HG03432 (cell line): Measurements from ENCODE around the gene THEMIS.
"Not testable (repeated sequence)": the region's sequence is repeated elsewhere in the genome, so short reads cannot be mapped to it uniquely, and the experiment has no call there.

Source experiments
- ATAC-seq: cut with Tn5 transposase; IDR thresholded peaks from one replicate; pipeline ENCODE4 v1.9.1; 2021; ENCODE audit warnings: mild to moderate bottlenecking, moderate library complexity; ENCODE audit not compliant: unreplicated experiment

THEMIS gene

GRCh38 chr6:127737009-127737486 is 163.8 kb downstream of the THEMIS start:
- peak; percentile 92 for ATAC-seq

- ATAC-seq, result no peak
These were observed 167.9 kb downstream of the THEMIS start for GRCh38 chr6:127732927-127733326.

- ATAC-seq, result no peak
These were observed 173.5 kb downstream of the THEMIS start for GRCh38 chr6:127727260-127727953.

- no peak for ATAC-seq
These were observed 175.0 kb downstream of the THEMIS start for GRCh38 chr6:127725821-127726220.

GRCh38 chr6:127718694-127719093 is 182.2 kb downstream of the THEMIS start:
- no peak for ATAC-seq

- no peak for ATAC-seq
These were observed 183.5 kb downstream of the THEMIS start for GRCh38 chr6:127717384-127717783.

- no peak for ATAC-seq
These were observed 184.4 kb downstream of the THEMIS start for GRCh38 chr6:127716465-127716864.

GRCh38 chr6:127710668-127711067 is 190.2 kb downstream of the THEMIS start:
- no peak for ATAC-seq

- ATAC-seq, result no peak
These were observed 194.6 kb downstream of the THEMIS start for GRCh38 chr6:127706216-127706615.

- no peak for ATAC-seq
These were observed 205.8 kb downstream of the THEMIS start for GRCh38 chr6:127695108-127695507.

GRCh38 chr6:127691146-127691545 is 209.7 kb downstream of the THEMIS start:
- no peak for ATAC-seq

- ATAC-seq, result no peak
These were observed 210.3 kb downstream of the THEMIS start for GRCh38 chr6:127690588-127690987.

- no peak for ATAC-seq
These were observed 210.8 kb downstream of the THEMIS start for GRCh38 chr6:127690092-127690491.

- not testable (repeated sequence) for ATAC-seq
These were observed 213.4 kb downstream of the THEMIS start for GRCh38 chr6:127687490-127687889.

GRCh38 chr6:127686084-127686483 is 214.8 kb downstream of the THEMIS start:
- no peak for ATAC-seq

- no peak for ATAC-seq
These were observed 216.4 kb downstream of the THEMIS start for GRCh38 chr6:127684501-127684900.
